ENCODE results near the gene MICAL2. TPM values are rescaled to one million over a fixed set of nuclear protein-coding genes. Genes with fewer than 3 reads are reported as not detected.

The MICAL2 gene
- total RNA-seq, 3 donors from 2014 or later: 263 to 384 (median 312) TPM

- ATAC-seq (no peak), DNase-seq (no peak)
- intact Hi-C loops (cut with DNase I, micrococcal nuclease): no loop called here
- Histone ChIP-seq H3K9me3 (no peaks in the 10 kb centered on the region), H3K4me3 (no peak overlapping the region), H3K4me1 (ENCODE audit: low read depth) (peaks cover 66% of the 10 kb centered on the region), H3K36me3 (ENCODE audit: low read depth) (no peaks in the 10 kb centered on the region)
- no peak for TF ChIP-seq CTCF (IDR thresholded peaks at IDR 0.05)
Observed at GRCh38 chr11:12160231-12160630, 49.8 kb downstream of the MICAL2 start.

DNA sequence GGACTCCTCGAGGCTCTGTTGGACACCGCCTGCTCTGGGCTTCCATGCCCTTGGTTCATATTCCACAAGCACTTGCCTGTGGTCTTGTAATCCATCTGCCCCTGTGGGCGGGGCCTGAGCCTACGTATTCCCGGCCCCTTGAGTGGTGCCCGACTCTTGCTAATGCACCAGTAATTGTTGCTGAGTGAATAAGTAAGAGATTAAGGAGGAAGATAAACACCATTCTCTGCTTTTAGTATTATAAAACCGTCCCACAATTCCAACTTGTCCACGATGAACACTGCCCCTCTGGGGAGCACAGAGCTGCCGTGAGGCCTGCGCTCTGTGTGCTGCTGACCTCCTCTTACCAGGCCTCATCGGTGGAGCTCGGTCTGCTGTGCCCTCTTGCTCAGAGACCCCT, 50.3 kb downstream of the MICAL2 start:
- TF ChIP-seq CTCF (IDR thresholded peaks at IDR 0.05): no peak
- Histone ChIP-seq H3K4me3 (no peak overlapping the region), H3K9me3 (no peaks in the 10 kb centered on the region), H3K4me1 (ENCODE audit: low read depth) (peaks cover 70% of the 10 kb centered on the region), H3K36me3 (ENCODE audit: low read depth) (no peaks in the 10 kb centered on the region)
- intact Hi-C loops (cut with DNase I, micrococcal nuclease): no loop called here
- DNase-seq (peak in 2 of 3 donors; percentile 43 to 51), ATAC-seq (no peak)

DNA sequence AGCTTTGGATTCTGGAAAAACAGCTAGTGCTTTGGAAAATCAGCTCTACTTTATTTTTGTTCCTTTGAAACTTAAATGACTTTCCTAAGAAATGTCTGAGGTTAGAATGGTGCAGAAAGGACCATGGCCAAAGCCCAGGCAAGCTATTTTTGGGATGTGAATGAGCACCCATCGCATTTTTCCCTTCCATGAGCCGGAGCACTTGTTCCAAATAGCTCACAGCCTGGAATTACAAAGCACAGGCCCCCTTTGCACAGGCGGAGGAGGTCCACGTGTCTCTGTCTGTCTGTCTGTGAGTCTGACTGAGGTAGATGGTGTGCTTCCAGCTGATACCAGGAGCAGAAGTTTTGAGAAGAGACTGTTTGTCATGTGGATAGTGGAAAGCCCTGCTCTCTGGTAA, 50.7 kb downstream of the MICAL2 start:
- TF ChIP-seq CTCF (IDR thresholded peaks at IDR 0.05): no peak
- Histone ChIP-seq H3K36me3 (ENCODE audit: low read depth) (no peaks in the 10 kb centered on the region), H3K4me3 (no peak overlapping the region), H3K4me1 (ENCODE audit: low read depth) (peaks cover 73% of the 10 kb centered on the region), H3K9me3 (no peaks in the 10 kb centered on the region)
- intact Hi-C loops (cut with DNase I, micrococcal nuclease): no loop called here
- no peak for ATAC-seq
- DNase-seq: no peak

DNA sequence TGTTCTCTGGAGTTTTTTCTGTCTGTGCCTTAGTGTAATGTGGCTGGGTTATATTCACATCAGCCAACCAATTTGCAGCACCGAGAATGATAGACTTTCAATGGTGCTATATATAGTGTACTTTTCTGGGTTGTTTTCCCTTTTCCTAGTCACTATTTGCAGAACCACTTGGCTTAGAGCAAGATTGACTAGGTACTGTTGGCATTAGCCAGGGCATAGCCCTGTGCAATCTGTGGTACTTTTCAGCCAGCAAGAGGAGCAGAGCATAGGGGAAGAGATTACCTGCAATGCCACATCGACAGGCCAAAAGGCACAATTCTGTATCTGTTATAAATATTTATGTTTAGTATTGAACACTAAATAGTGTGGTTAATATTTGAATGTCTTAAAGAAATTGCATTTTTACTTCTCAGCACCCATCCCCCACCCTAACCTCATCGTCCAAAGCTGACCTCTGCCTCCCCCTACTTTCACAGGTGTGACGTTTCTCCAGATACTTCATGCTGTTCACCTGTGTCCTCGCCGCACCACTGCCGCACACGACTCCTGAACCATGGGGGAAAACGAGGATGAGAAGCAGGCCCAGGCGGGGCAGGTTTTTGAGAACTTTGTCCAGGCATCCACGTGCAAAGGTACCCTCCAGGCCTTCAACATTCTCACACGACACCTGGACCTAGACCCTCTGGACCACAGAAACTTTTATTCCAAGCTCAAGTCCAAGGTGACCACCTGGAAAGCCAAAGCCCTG, 51.4 kb downstream of the MICAL2 start:
- no peaks in the 10 kb centered on the region for H3K36me3 ChIP-seq (ENCODE audit: low read depth)
- ATAC-seq (no peak), DNase-seq (no peak)
- H3K4me3 ChIP-seq: no peak overlapping the region
- H3K4me1 ChIP-seq (ENCODE audit: low read depth): peaks cover 75% of the 10 kb centered on the region
- H3K9me3 ChIP-seq: no peaks in the 10 kb centered on the region
- intact Hi-C loops (cut with DNase I, micrococcal nuclease): no loop called here
- no peak for TF ChIP-seq CTCF (IDR thresholded peaks at IDR 0.05)

GRCh38 chr11:12162652-12163051, 52.3 kb downstream of the MICAL2 start:
- intact Hi-C loops (cut with DNase I, micrococcal nuclease): no loop called here
- H3K36me3 ChIP-seq (ENCODE audit: low read depth): no peaks in the 10 kb centered on the region
- peaks cover 79% of the 10 kb centered on the region for H3K4me1 ChIP-seq (ENCODE audit: low read depth)
- DNase-seq (no peak), ATAC-seq (no peak)
- no peak for TF ChIP-seq CTCF (IDR thresholded peaks at IDR 0.05)
- H3K4me3 ChIP-seq: no peak overlapping the region
- H3K9me3 ChIP-seq: no peaks in the 10 kb centered on the region
